Caco-2 (cell line): ENCODE measurements around the gene MRFAP1L1. TPM values are rescaled to one million over a fixed set of nuclear protein-coding genes. Genes with fewer than 3 reads are reported as not detected.

Experiments
- BruUV-seq: library from RNA; stranded (reverse); fragments of 400-500 nt; replicated peaks from 2 replicates; lab custom pipeline; 2021; lab: Mats Ljungman, UMichigan
- CTCF ChIA-PET: fragments of 300-600 bp; sonication (Branson Sonifier 250); formaldehyde crosslinking; loops from one replicate; lab custom pipeline; 2022; ENCODE audit warnings: antibody characterized with exemption; lab: Charles Lee
- POLR2A ChIA-PET: fragments of 300-600 bp; sonication (Branson Sonifier 250); formaldehyde crosslinking; loops from one replicate; lab custom pipeline; 2022; ENCODE audit warnings: antibody characterized with exemption; lab: Charles Lee
- DNase-seq, 2 experiments: peaks; one replicate each; pipeline versions ENCODE4 v3.0.0 to v3.0.0-alpha.2; 2020 to 2022
- H3K27me3 ChIP-seq: replicated peaks from 2 replicates; pipeline ENCODE4 v1.6.0; 2011; ENCODE audit warnings: low read length; ENCODE audit not compliant: control insufficient read depth, insufficient read depth
- H3K36me3 ChIP-seq: 2 replicates; pipeline ENCODE4 v1.5.1; 2011; ENCODE audit warnings: low read length; ENCODE audit not compliant: control insufficient read depth, insufficient read depth
- H3K4me1 ChIP-seq: fragments of 250-450 bp; sonication (Bioruptor Pico); 2 replicates; pipeline ENCODE4 v1.5.1; 2020; ENCODE audit warnings: mild to moderate bottlenecking
- H3K4me3 ChIP-seq: 2 replicates; pipeline ENCODE4 v1.5.1; 2011; ENCODE audit warnings: low read depth, mild to moderate bottlenecking, control low read depth, low read length
- H3K9me3 ChIP-seq: fragments of 250-450 bp; sonication (Bioruptor Pico); 2 replicates; pipeline ENCODE4 v1.5.1; 2020; ENCODE audit warnings: mild to moderate bottlenecking, moderate library complexity
- H3K27ac Mint-ChIP-seq: one replicate; pipeline ENCODE4 v1.8.0; 2022; ENCODE audit warnings: mixed read lengths; ENCODE audit not compliant: unreplicated experiment
- H3K27me3 Mint-ChIP-seq: one replicate; pipeline ENCODE4 v1.8.0; 2022; ENCODE audit warnings: mixed read lengths; ENCODE audit not compliant: insufficient read depth, unreplicated experiment
- H3K36me3 Mint-ChIP-seq: one replicate; pipeline ENCODE4 v1.8.0; 2022; ENCODE audit warnings: mild to moderate bottlenecking, mixed read lengths; ENCODE audit not compliant: insufficient read depth, unreplicated experiment
- H3K4me1 Mint-ChIP-seq: one replicate; pipeline ENCODE4 v1.8.0; 2022; ENCODE audit warnings: low read depth, mixed read lengths; ENCODE audit not compliant: unreplicated experiment
- H3K4me3 Mint-ChIP-seq: one replicate; pipeline ENCODE4 v1.8.0; 2022; ENCODE audit warnings: mild to moderate bottlenecking, moderate library complexity, mixed read lengths; ENCODE audit not compliant: unreplicated experiment
- H3K9me3 Mint-ChIP-seq: one replicate; pipeline ENCODE4 v1.8.0; 2022; ENCODE audit warnings: mixed read lengths; ENCODE audit not compliant: unreplicated experiment
- CTCF ChIP-seq, 2 experiments: fragments of 200-600 bp in 1 of 2; IDR thresholded peaks; 1 replicate in 1 of 2; 2 replicates in 1 of 2; pipeline versions ENCODE4 v1.5.1 to v1.8.0; 2011 to 2022; ENCODE audit warnings: antibody characterized with exemption in 1 of 2, control low read depth in 1 of 2, inconsistent platforms in 1 of 2, low read depth in 1 of 2, low read length in 1 of 2, mild to moderate bottlenecking in 1 of 2, moderate library complexity in 1 of 2; ENCODE audit not compliant: insufficient read depth in 1 of 2, severe bottlenecking in 1 of 2, unreplicated experiment in 1 of 2
- intact Hi-C: fragments of 100-400 bp; cut with micrococcal nuclease; formaldehyde crosslinking; loops from one replicate; pipeline ENCODE4 v1.10.0; 2022; ENCODE audit not compliant: unreplicated experiment
- total RNA-seq: library from RNA; stranded (reverse); gene quantifications from 2 replicates; pipeline ENCODE4 v1.2.3, GENCODE V29; 2022

MRFAP1L1 gene
- total RNA-seq, 1 experiment from 2014 or later: 47.5 TPM

DNA sequence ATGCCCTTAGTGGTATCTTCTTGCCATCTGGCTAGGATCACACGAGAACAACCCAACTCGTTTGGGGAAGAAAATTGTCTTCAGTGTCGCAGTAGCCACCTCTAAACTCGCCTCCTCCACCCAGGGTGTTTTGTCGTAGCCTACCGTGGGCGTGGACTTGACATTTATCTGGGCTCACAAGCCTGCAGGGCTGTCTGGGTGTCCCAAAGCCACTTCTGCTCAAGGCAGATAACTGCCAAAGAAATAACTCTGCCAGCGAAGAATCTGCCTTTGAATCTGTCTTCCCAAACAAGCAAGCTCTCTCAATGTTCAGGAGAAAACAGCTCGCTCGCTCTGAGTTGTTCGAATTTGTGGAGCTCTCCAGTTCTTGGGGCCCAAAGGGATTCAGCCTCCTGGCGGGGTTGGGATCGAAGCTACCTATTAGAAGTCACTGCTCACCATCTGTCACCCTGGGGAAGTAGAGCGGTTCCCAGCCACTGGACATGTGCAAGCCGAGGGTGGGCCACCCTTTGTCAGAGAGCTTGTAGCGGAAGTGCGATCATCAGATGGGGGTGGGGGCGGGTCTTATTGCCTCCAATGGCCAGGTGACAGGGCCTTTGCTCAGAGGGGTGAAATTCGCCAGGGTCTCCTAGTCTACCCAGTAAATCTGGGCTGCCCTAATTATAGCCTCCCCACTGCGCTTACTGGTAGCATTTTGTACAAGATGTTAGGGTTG is 21.1 kb upstream of the MRFAP1L1 start:
- BruUV-seq: no TSS peak
- DNase-seq: no peak
- H3K9me3 ChIP-seq: no peaks in the 10 kb centered on the region
- Mint-ChIP-seq H3K4me1 (peaks cover 8% of the 10 kb centered on the region), H3K27ac (no peak overlapping the region), H3K27me3 (no peaks in the 10 kb centered on the region), H3K36me3 (no peaks in the 10 kb centered on the region), H3K9me3 (no peaks in the 10 kb centered on the region), H3K4me3 (no peak overlapping the region)
- no peak for TF ChIP-seq CTCF (IDR thresholded peaks at IDR 0.05; ENCODE audit: insufficient read depth in 1 of 2, low read depth in 1 of 2, low read length in 1 of 2, severe bottlenecking in 1 of 2, unreplicated experiment in 1 of 2)
- no peaks in the 10 kb centered on the region for H3K36me3 ChIP-seq
- H3K27me3 ChIP-seq: no peaks in the 10 kb centered on the region
- intact Hi-C loops: no loop called here
- CTCF ChIA-PET: interaction anchor here (0.6 to 0.7 kb wide), 3 partner anchors 9 to 187 kb away, joined by 4 to 7 read pairs (median 5); no protein-coding TSS in a partner anchor
- no peak overlapping the region for H3K4me3 ChIP-seq
- H3K4me1 ChIP-seq: peaks cover 7% of the 10 kb centered on the region; the same call in 1 of the 2 replicates
- POLR2A ChIA-PET: no interaction called here

GRCh38 chr4:6728320-6729029 is 18.8 kb upstream of the MRFAP1L1 start:
- no peaks in the 10 kb centered on the region for H3K27me3 Mint-ChIP-seq
- CTCF ChIA-PET: no interaction called here
- H3K27ac Mint-ChIP-seq: no peak overlapping the region
- no peak overlapping the region for H3K4me3 Mint-ChIP-seq
- no TSS peak for BruUV-seq
- no peak for TF ChIP-seq CTCF (IDR thresholded peaks at IDR 0.05; ENCODE audit: insufficient read depth in 1 of 2, low read depth in 1 of 2, low read length in 1 of 2, severe bottlenecking in 1 of 2, unreplicated experiment in 1 of 2)
- no peaks in the 10 kb centered on the region for H3K9me3 ChIP-seq
- H3K4me1 Mint-ChIP-seq: peaks cover 3% of the 10 kb centered on the region
- peaks cover 7% of the 10 kb centered on the region; the same call in 1 of the 2 replicates for H3K4me1 ChIP-seq
- H3K9me3 Mint-ChIP-seq: no peaks in the 10 kb centered on the region
- no peaks in the 10 kb centered on the region for H3K36me3 Mint-ChIP-seq
- POLR2A ChIA-PET: no interaction called here
- no peak for DNase-seq
- H3K36me3 ChIP-seq: no peaks in the 10 kb centered on the region
- H3K4me3 ChIP-seq: no peak overlapping the region
- intact Hi-C loops: no loop called here
- H3K27me3 ChIP-seq: no peaks in the 10 kb centered on the region

GRCh38 chr4:6727943-6728250 is 18.2 kb upstream of the MRFAP1L1 start:
- H3K4me3 Mint-ChIP-seq: no peak overlapping the region
- no peak overlapping the region for H3K27ac Mint-ChIP-seq
- H3K9me3 ChIP-seq: no peaks in the 10 kb centered on the region
- no peaks in the 10 kb centered on the region for H3K27me3 Mint-ChIP-seq
- intact Hi-C loops: no loop called here
- no peaks in the 10 kb centered on the region for H3K4me1 Mint-ChIP-seq
- no peak for DNase-seq
- H3K9me3 Mint-ChIP-seq: no peaks in the 10 kb centered on the region
- H3K4me3 ChIP-seq: no peak overlapping the region
- ChIA-PET POLR2A (no interaction called here), CTCF (no interaction called here)
- no peaks in the 10 kb centered on the region for H3K36me3 Mint-ChIP-seq
- H3K4me1 ChIP-seq: peaks cover 7% of the 10 kb centered on the region; the same call in 1 of the 2 replicates
- BruUV-seq: no TSS peak
- no peaks in the 10 kb centered on the region for H3K36me3 ChIP-seq
- no peak for TF ChIP-seq CTCF (IDR thresholded peaks at IDR 0.05; ENCODE audit: insufficient read depth in 1 of 2, low read depth in 1 of 2, low read length in 1 of 2, severe bottlenecking in 1 of 2, unreplicated experiment in 1 of 2)
- H3K27me3 ChIP-seq: no peaks in the 10 kb centered on the region
